HCT116 (cell line): ENCODE measurements around the gene MOGAT3.

Source experiments
- CEBPB ChIP-seq: IDR thresholded peaks from 2 replicates; pipeline ENCODE4 v1.6.1; 2012; ENCODE audit warnings: low read depth
- EGR1 ChIP-seq: IDR thresholded peaks from 2 replicates; pipeline ENCODE4 v1.6.1; 2012; ENCODE audit warnings: low read depth
- EZH2 ChIP-seq: fragments of 200-600 bp; sonication (generic); IDR thresholded peaks from 2 replicates; pipeline ENCODE4 v1.6.1; 2017; ENCODE audit warnings: antibody characterized with exemption, mixed run types
- EZH2phosphoT487 ChIP-seq: fragments of 200-600 bp; IDR thresholded peaks from 2 replicates; pipeline ENCODE4 v1.6.1; 2018; ENCODE audit warnings: antibody characterized with exemption, borderline replicate concordance
- JUND ChIP-seq: IDR thresholded peaks from 2 replicates; pipeline ENCODE4 v1.6.1; 2012
- POLR2AphosphoS5 ChIP-seq: IDR thresholded peaks from 2 replicates; pipeline ENCODE4 v1.6.1; 2011; ENCODE audit warnings: mild to moderate bottlenecking, low read depth, low read length, moderate library complexity
- SIN3A ChIP-seq: IDR thresholded peaks from 2 replicates; pipeline ENCODE4 v1.6.1; 2012; ENCODE audit warnings: low read depth
- SRF ChIP-seq: IDR thresholded peaks from 2 replicates; pipeline ENCODE4 v1.6.1; 2012; ENCODE audit warnings: low read depth
- ZFX ChIP-seq: fragments of 450-650 bp; IDR thresholded peaks from 2 replicates; pipeline ENCODE4 v1.6.1; 2017
- TF ChIP-seq, protein P1 (sequence below), 3 experiments: fragments of 200-600 bp in 1 of 3; sonication (generic) in 1 of 3; IDR thresholded peaks in 2 of 3; conservative IDR thresholded peaks in 1 of 3; 2 replicates each; pipeline ENCODE4 v1.5.1; 2012 to 2017; ENCODE audit warnings: low read depth in 2 of 3, low read length in 2 of 3, antibody characterized with exemption in 1 of 3, borderline replicate concordance in 1 of 3, control low read depth in 1 of 3, mild to moderate bottlenecking in 1 of 3, mixed read lengths in 1 of 3, mixed run types in 1 of 3, moderate library complexity in 1 of 3; ENCODE audit not compliant: insufficient read depth in 1 of 3
- TF ChIP-seq, protein P2 (sequence below): IDR thresholded peaks from 2 replicates; pipeline ENCODE4 v1.6.1; 2012; ENCODE audit warnings: low read depth
- TF ChIP-seq, protein P3 (sequence below): IDR thresholded peaks from 2 replicates; pipeline ENCODE4 v1.6.1; 2012

- TF ChIP-seq, protein P1, sequence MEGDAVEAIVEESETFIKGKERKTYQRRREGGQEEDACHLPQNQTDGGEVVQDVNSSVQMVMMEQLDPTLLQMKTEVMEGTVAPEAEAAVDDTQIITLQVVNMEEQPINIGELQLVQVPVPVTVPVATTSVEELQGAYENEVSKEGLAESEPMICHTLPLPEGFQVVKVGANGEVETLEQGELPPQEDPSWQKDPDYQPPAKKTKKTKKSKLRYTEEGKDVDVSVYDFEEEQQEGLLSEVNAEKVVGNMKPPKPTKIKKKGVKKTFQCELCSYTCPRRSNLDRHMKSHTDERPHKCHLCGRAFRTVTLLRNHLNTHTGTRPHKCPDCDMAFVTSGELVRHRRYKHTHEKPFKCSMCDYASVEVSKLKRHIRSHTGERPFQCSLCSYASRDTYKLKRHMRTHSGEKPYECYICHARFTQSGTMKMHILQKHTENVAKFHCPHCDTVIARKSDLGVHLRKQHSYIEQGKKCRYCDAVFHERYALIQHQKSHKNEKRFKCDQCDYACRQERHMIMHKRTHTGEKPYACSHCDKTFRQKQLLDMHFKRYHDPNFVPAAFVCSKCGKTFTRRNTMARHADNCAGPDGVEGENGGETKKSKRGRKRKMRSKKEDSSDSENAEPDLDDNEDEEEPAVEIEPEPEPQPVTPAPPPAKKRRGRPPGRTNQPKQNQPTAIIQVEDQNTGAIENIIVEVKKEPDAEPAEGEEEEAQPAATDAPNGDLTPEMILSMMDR (IDR thresholded peaks at IDR 0.05 in 2 of 3, conservative IDR thresholded peaks at IDR 0.05 in 1 of 3; ENCODE audit: borderline replicate concordance in 1 of 3, insufficient read depth in 1 of 3, low read depth in 2 of 3, low read length in 2 of 3) = no peak
- TF ChIP-seq EZH2 = no peak
- no peak for TF ChIP-seq JUND
- TF ChIP-seq EZH2phosphoT487 = no peak
- TF ChIP-seq CEBPB = no peak
- no peak for TF ChIP-seq SIN3A
- TF ChIP-seq, protein P2, sequence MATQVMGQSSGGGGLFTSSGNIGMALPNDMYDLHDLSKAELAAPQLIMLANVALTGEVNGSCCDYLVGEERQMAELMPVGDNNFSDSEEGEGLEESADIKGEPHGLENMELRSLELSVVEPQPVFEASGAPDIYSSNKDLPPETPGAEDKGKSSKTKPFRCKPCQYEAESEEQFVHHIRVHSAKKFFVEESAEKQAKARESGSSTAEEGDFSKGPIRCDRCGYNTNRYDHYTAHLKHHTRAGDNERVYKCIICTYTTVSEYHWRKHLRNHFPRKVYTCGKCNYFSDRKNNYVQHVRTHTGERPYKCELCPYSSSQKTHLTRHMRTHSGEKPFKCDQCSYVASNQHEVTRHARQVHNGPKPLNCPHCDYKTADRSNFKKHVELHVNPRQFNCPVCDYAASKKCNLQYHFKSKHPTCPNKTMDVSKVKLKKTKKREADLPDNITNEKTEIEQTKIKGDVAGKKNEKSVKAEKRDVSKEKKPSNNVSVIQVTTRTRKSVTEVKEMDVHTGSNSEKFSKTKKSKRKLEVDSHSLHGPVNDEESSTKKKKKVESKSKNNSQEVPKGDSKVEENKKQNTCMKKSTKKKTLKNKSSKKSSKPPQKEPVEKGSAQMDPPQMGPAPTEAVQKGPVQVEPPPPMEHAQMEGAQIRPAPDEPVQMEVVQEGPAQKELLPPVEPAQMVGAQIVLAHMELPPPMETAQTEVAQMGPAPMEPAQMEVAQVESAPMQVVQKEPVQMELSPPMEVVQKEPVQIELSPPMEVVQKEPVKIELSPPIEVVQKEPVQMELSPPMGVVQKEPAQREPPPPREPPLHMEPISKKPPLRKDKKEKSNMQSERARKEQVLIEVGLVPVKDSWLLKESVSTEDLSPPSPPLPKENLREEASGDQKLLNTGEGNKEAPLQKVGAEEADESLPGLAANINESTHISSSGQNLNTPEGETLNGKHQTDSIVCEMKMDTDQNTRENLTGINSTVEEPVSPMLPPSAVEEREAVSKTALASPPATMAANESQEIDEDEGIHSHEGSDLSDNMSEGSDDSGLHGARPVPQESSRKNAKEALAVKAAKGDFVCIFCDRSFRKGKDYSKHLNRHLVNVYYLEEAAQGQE = no peak
- no peak for TF ChIP-seq EGR1
- TF ChIP-seq ZFX = no peak
- TF ChIP-seq SRF = no peak
- TF ChIP-seq, protein P3, sequence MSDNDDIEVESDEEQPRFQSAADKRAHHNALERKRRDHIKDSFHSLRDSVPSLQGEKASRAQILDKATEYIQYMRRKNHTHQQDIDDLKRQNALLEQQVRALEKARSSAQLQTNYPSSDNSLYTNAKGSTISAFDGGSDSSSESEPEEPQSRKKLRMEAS = no peak
- no peak for TF ChIP-seq POLR2AphosphoS5
These were observed 5.2 kb upstream of the MOGAT3 start for GRCh38 chr7:101205901-101206664.
